Gastrocnemius medialis (tissue), 4 donors: ENCODE measurements around the gene GNAQ. TPM values are rescaled to one million over a fixed set of nuclear protein-coding genes. Genes with fewer than 3 reads are reported as not detected.

Source experiments
- ATAC-seq, 2 donors: fragments of 150-250 bp; one replicate each; pipeline ENCODE4 v1.9.1; 2016
- DNase-seq, 2 donors: peaks; one replicate each; pipeline ENCODE4 v3.0.0-alpha.2; 2019
- H3K27ac ChIP-seq, 4 donors: fragments of 200-600 bp; sonication (generic); 1 replicate in 1 of 4; 2 replicates in 3 of 4; pipeline ENCODE4 v1.5.1; 2016 to 2018; ENCODE audit warnings: mild to moderate bottlenecking in 2 of 4, moderate library complexity in 1 of 4
- H3K27me3 ChIP-seq, 3 donors: fragments of 200-600 bp; sonication (generic) in 2 of 3; 1 replicate in 1 of 3; 2 replicates in 2 of 3; pipeline versions ENCODE4 v1.5.1 to v1.6.0; 2016 to 2019; ENCODE audit warnings: mild to moderate bottlenecking in 1 of 3, moderate library complexity in 1 of 3
- H3K36me3 ChIP-seq, 2 donors: fragments of 200-600 bp; sonication (generic) in 1 of 2; one replicate each; pipeline ENCODE4 v1.5.1; 2017 to 2018
- H3K4me1 ChIP-seq, 2 donors: fragments of 200-600 bp; sonication (generic) in 1 of 2; one replicate each; pipeline ENCODE4 v1.5.1; 2016 to 2017; ENCODE audit warnings: mild to moderate bottlenecking in 2 of 2
- H3K4me3 ChIP-seq, 4 donors: fragments of 200-600 bp; sonication (generic) in 3 of 4; 1 replicate in 1 of 4; 2 replicates in 3 of 4; pipeline ENCODE4 v1.5.1; 2016 to 2019; ENCODE audit warnings: mild to moderate bottlenecking in 2 of 4
- H3K9me3 ChIP-seq, 3 donors: fragments of 200-600 bp; sonication (generic) in 2 of 3; 1 replicate in 1 of 3; 2 replicates in 2 of 3; pipeline ENCODE4 v1.5.1; 2016 to 2019
- CTCF ChIP-seq, 5 experiments: fragments of 450-650 bp in 3 of 5; fragments of 200-600 bp in 2 of 5; sonication (generic) in 2 of 5; IDR thresholded peaks in 4 of 5; conservative IDR thresholded peaks in 1 of 5; 1 replicate in 4 of 5; 2 replicates in 1 of 5; pipeline ENCODE4 v1.5.1; 2016 to 2019; ENCODE audit warnings: antibody characterized with exemption in 5 of 5, mild to moderate bottlenecking in 3 of 5, moderate library complexity in 3 of 5
- POLR2A ChIP-seq, 2 donors: fragments of 450-650 bp; IDR thresholded peaks; one replicate each; pipeline ENCODE4 v1.6.1; 2017; ENCODE audit warnings: antibody characterized with exemption in 2 of 2, mild to moderate bottlenecking in 2 of 2, moderate library complexity in 2 of 2
- in situ Hi-C, 4 donors: fragments of 200-750 bp; cut with MboI; loops; one replicate each; pipeline versions ENCODE4 v1.15.0 to v1.8.0; 2017; ENCODE audit warnings: low sequenced_read_pairs in 4 of 4
- intact Hi-C: fragments of 100-400 bp; cut with DNase I; formaldehyde crosslinking; loops from one replicate; pipeline ENCODE4 v1.15.1; 2023; ENCODE audit warnings: low total_unique reads
- total RNA-seq, 4 donors: library from RNA; depleted of rRNA; stranded (reverse); fragments of >200 nt; gene quantifications; one replicate each; pipeline versions ENCODE4 v1.1.0 to v1.2.3, GENCODE V29; 2016

Gene GNAQ
- total RNA-seq, 4 donors from 2014 or later, result 11.3 to 25.9 (median 18.7) TPM

- ATAC-seq (no peak), DNase-seq (no peak)
- H3K36me3 ChIP-seq, result no peaks in the 10 kb centered on the region
- H3K4me1 ChIP-seq, result peaks cover 9 to 13% of the 10 kb centered on the region in 2 donors
- no peak overlapping the region for H3K4me3 ChIP-seq
- in situ Hi-C loops, result no loop called here
- H3K27ac ChIP-seq, result no peak overlapping the region
- no peaks in the 10 kb centered on the region for H3K9me3 ChIP-seq
- intact Hi-C loops, result no loop called here
- H3K27me3 ChIP-seq, result no peaks in the 10 kb centered on the region
- TF ChIP-seq POLR2A (IDR thresholded peaks at IDR 0.05) (no peak), CTCF (IDR thresholded peaks at IDR 0.05 in 4 of 5, conservative IDR thresholded peaks at IDR 0.05 in 1 of 5) (no peak)
Measured at GRCh38 chr9:77929942-77930341, 101.7 kb downstream of the GNAQ start.

GRCh38 chr9:77927265-77927664 is 104.3 kb downstream of the GNAQ start:
- TF ChIP-seq POLR2A (IDR thresholded peaks at IDR 0.05) (no peak), CTCF (IDR thresholded peaks at IDR 0.05 in 4 of 5, conservative IDR thresholded peaks at IDR 0.05 in 1 of 5) (no peak)
- intact Hi-C loops, result no loop called here

GRCh38 chr9:77926371-77926878 is 105.2 kb downstream of the GNAQ start:
- Histone ChIP-seq H3K9me3 (no peaks in the 10 kb centered on the region), H3K27ac (no peak overlapping the region), H3K36me3 (no peaks in the 10 kb centered on the region), H3K4me1 (peaks cover 9 to 13% of the 10 kb centered on the region in 2 donors), H3K4me3 (no peak overlapping the region), H3K27me3 (no peaks in the 10 kb centered on the region)
- intact Hi-C loops, result no loop called here
- DNase-seq (no peak), ATAC-seq (no peak)
- no peak for TF ChIP-seq POLR2A (IDR thresholded peaks at IDR 0.05)
- no peak for TF ChIP-seq CTCF (IDR thresholded peaks at IDR 0.05 in 4 of 5, conservative IDR thresholded peaks at IDR 0.05 in 1 of 5)
- in situ Hi-C loops, result no loop called here

More at GRCh38 chr9:77927265-77927664, 104.3 kb downstream of the GNAQ start:
- in situ Hi-C loops, result no loop called here
- DNase-seq, result no peak
- H3K27ac ChIP-seq, result no peak overlapping the region
- ATAC-seq, result no peak
- no peaks in the 10 kb centered on the region for H3K27me3 ChIP-seq
- peaks cover 9 to 13% of the 10 kb centered on the region in 2 donors for H3K4me1 ChIP-seq
- no peak overlapping the region for H3K4me3 ChIP-seq
- H3K36me3 ChIP-seq, result no peaks in the 10 kb centered on the region
- H3K9me3 ChIP-seq, result no peaks in the 10 kb centered on the region

- no peaks in the 10 kb centered on the region for H3K27me3 ChIP-seq
- no peaks in the 10 kb centered on the region for H3K9me3 ChIP-seq
- intact Hi-C loops, result no loop called here
- ATAC-seq (no peak), DNase-seq (no peak)
- peaks cover 11 to 13% of the 10 kb centered on the region in 2 donors for H3K4me1 ChIP-seq
- no peak overlapping the region for H3K4me3 ChIP-seq
- TF ChIP-seq POLR2A (IDR thresholded peaks at IDR 0.05), result no peak
- no peak for TF ChIP-seq CTCF (IDR thresholded peaks at IDR 0.05 in 4 of 5, conservative IDR thresholded peaks at IDR 0.05 in 1 of 5)
- no peak overlapping the region for H3K27ac ChIP-seq
- in situ Hi-C loops, result no loop called here
- H3K36me3 ChIP-seq, result no peaks in the 10 kb centered on the region
Measured at GRCh38 chr9:77922591-77922990, 109.0 kb downstream of the GNAQ start.

DNA sequence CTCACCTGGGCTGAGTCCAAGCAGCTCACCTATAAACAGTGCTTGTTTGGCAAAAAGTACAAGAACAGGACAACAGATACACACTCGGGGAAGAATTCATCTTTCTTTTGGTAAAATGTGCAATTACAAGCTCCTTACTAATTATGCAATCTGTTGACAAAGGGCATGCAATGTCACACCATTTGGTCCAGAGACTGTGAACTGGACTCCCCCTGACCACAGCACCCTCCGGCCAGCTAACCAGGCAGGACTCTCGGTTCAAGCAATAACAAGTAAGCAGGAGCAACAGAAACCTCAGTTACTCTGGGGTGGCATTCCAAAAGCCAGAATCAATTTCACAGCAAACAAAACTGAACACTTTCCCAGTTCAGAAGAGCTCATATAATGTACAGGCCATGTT is 113.8 kb downstream of the GNAQ start:
- Histone ChIP-seq H3K9me3 (no peaks in the 10 kb centered on the region), H3K27me3 (no peaks in the 10 kb centered on the region), H3K27ac (no peak overlapping the region), H3K36me3 (no peaks in the 10 kb centered on the region), H3K4me3 (no peak overlapping the region), H3K4me1 (peaks cover 0 to 2% of the 10 kb centered on the region in 2 donors)
- in situ Hi-C loops (no loop called here), intact Hi-C loops (no loop called here)
- TF ChIP-seq POLR2A (IDR thresholded peaks at IDR 0.05) (no peak), CTCF (IDR thresholded peaks at IDR 0.05 in 4 of 5, conservative IDR thresholded peaks at IDR 0.05 in 1 of 5) (no peak)
- DNase-seq (no peak), ATAC-seq (no peak)
